HEK293 (cell line): ENCODE measurements around the gene NOVA2.

Source experiments
- CTCF ChIA-PET: fragments of 350-600 bp; formaldehyde crosslinking; extraction: SDS; loops from one replicate; lab custom pipeline; 2021; ENCODE audit warnings: antibody characterized with exemption; lab: Yijun Ruan, JAX
- POLR2A ChIA-PET: fragments of 300-600 bp; formaldehyde crosslinking; extraction: SDS; loops from one replicate; lab custom pipeline; 2020; ENCODE audit warnings: antibody characterized with exemption, inconsistent platforms; lab: Yijun Ruan, JAX
- H3K27ac ChIP-seq: fragments of 200-500 bp; sonication (Bioruptor generic); 2 replicates; pipeline ENCODE4 v1.5.1; 2014; ENCODE audit warnings: low read depth, low read length, control low read depth, inconsistent platforms; ENCODE audit errors: extremely low read depth
- H3K36me3 ChIP-seq, 2 experiments: fragments of 200-500 bp in 1 of 2; sonication (Bioruptor generic) in 1 of 2; 1 replicate in 1 of 2; 2 replicates in 1 of 2; pipeline ENCODE4 v1.5.1; 2014 to 2017; ENCODE audit warnings: inconsistent platforms in 2 of 2, low read length in 2 of 2; ENCODE audit not compliant: control insufficient read depth in 2 of 2, insufficient read depth in 1 of 2
- H3K4me1 ChIP-seq: fragments of 200-500 bp; sonication (Bioruptor generic); 2 replicates; pipeline ENCODE4 v1.5.1; 2014; ENCODE audit warnings: mild to moderate bottlenecking, low read length, inconsistent platforms; ENCODE audit not compliant: control insufficient read depth, insufficient read depth
- H3K4me3 ChIP-seq: 2 replicates; pipeline ENCODE4 v1.5.1; 2011; ENCODE audit warnings: low read depth, mild to moderate bottlenecking, control low read depth, low read length, moderate library complexity
- H3K9me3 ChIP-seq: fragments of 200-500 bp; sonication (Bioruptor generic); 2 replicates; pipeline ENCODE4 v1.5.1; 2014; ENCODE audit warnings: low read depth, low read length, inconsistent platforms; ENCODE audit not compliant: control insufficient read depth, insufficient read depth
- HIC1 ChIP-seq: fragments of 450-650 bp; formaldehyde crosslinking; IDR thresholded peaks from 2 replicates; pipeline ENCODE4 v1.5.1; 2016; ENCODE audit warnings: missing biosample characterization, missing genetic modification characterization
- PRDM2 ChIP-seq: fragments of 450-650 bp; formaldehyde crosslinking; IDR thresholded peaks from 2 replicates; pipeline ENCODE4 v1.5.1; 2016; ENCODE audit warnings: missing biosample characterization, missing genetic modification characterization, borderline replicate concordance
- PRDM6 ChIP-seq: fragments of 450-650 bp; formaldehyde crosslinking; IDR thresholded peaks from 2 replicates; pipeline ENCODE4 v1.5.1; 2017; ENCODE audit warnings: missing biosample characterization, missing genetic modification characterization
- ZBTB1 ChIP-seq: fragments of 450-650 bp; formaldehyde crosslinking; IDR thresholded peaks from 2 replicates; pipeline ENCODE4 v1.5.1; 2016; ENCODE audit warnings: missing biosample characterization, missing genetic modification characterization
- ZBTB49 ChIP-seq: fragments of 450-650 bp; formaldehyde crosslinking; IDR thresholded peaks from 2 replicates; pipeline ENCODE4 v1.5.1; 2016; ENCODE audit warnings: missing biosample characterization, missing genetic modification characterization, low read depth
- ZBTB8A ChIP-seq: fragments of 450-650 bp; formaldehyde crosslinking; IDR thresholded peaks from 2 replicates; pipeline ENCODE4 v1.5.1; 2016; ENCODE audit warnings: missing biosample characterization, missing genetic modification characterization
- ZNF214 ChIP-seq: fragments of 450-650 bp; formaldehyde crosslinking; IDR thresholded peaks from 2 replicates; pipeline ENCODE4 v1.5.1; 2017; ENCODE audit warnings: missing biosample characterization, mild to moderate bottlenecking, missing genetic modification characterization, borderline replicate concordance
- ZNF335 ChIP-seq: fragments of 450-650 bp; formaldehyde crosslinking; conservative IDR thresholded peaks from 2 replicates; pipeline ENCODE4 v1.5.1; 2016; ENCODE audit warnings: missing biosample characterization, missing genetic modification characterization
- ZNF354C ChIP-seq: fragments of 450-650 bp; formaldehyde crosslinking; IDR thresholded peaks from 2 replicates; pipeline ENCODE4 v1.5.1; 2016; ENCODE audit warnings: missing biosample characterization, missing genetic modification characterization, low read depth, borderline replicate concordance
- ZNF362 ChIP-seq: fragments of 450-650 bp; formaldehyde crosslinking; IDR thresholded peaks from 2 replicates; pipeline ENCODE4 v1.5.1; 2016; ENCODE audit warnings: missing biosample characterization, missing genetic modification characterization
- ZNF501 ChIP-seq: fragments of 450-650 bp; formaldehyde crosslinking; IDR thresholded peaks from 2 replicates; pipeline ENCODE4 v1.5.1; 2016; ENCODE audit warnings: missing biosample characterization, missing genetic modification characterization
- ZNF521 ChIP-seq: fragments of 450-650 bp; formaldehyde crosslinking; IDR thresholded peaks from 2 replicates; pipeline ENCODE4 v1.5.1; 2017; ENCODE audit warnings: missing biosample characterization, mild to moderate bottlenecking, missing genetic modification characterization
- ZNF529 ChIP-seq: fragments of 450-650 bp; formaldehyde crosslinking; IDR thresholded peaks from 2 replicates; pipeline ENCODE4 v1.5.1; 2017; ENCODE audit warnings: missing genetic modification characterization, missing biosample characterization; ENCODE audit not compliant: insufficient replicate concordance
- ZNF571 ChIP-seq: fragments of 450-650 bp; formaldehyde crosslinking; IDR thresholded peaks from 2 replicates; pipeline ENCODE4 v1.5.0; 2017; ENCODE audit warnings: missing biosample characterization, missing genetic modification characterization
- ZNF654 ChIP-seq: fragments of 450-650 bp; formaldehyde crosslinking; IDR thresholded peaks from 2 replicates; pipeline ENCODE4 v1.5.1; 2016; ENCODE audit warnings: low read depth, missing biosample characterization, missing genetic modification characterization
- ZNF692 ChIP-seq: fragments of 450-650 bp; formaldehyde crosslinking; IDR thresholded peaks from 2 replicates; pipeline ENCODE4 v1.5.1; 2016; ENCODE audit warnings: missing biosample characterization, missing genetic modification characterization
- ZNF704 ChIP-seq: fragments of 450-650 bp; formaldehyde crosslinking; IDR thresholded peaks from 2 replicates; pipeline ENCODE4 v1.5.1; 2016; ENCODE audit warnings: missing biosample characterization, missing genetic modification characterization
- ZNF768 ChIP-seq: fragments of 450-650 bp; formaldehyde crosslinking; IDR thresholded peaks from 2 replicates; pipeline ENCODE4 v1.5.1; 2018; ENCODE audit warnings: missing biosample characterization, mild to moderate bottlenecking, missing genetic modification characterization
- ZNF843 ChIP-seq: fragments of 450-650 bp; formaldehyde crosslinking; IDR thresholded peaks from 2 replicates; pipeline ENCODE4 v1.5.1; 2016; ENCODE audit warnings: missing biosample characterization, missing genetic modification characterization

NOVA2 gene

GRCh38 chr19:45994456-45994997 lies 20.9 kb upstream of the NOVA2 start (continued):
- TF ChIP-seq ZBTB49 (tag by site-specific recombination) = no peak
- TF ChIP-seq ZNF768 (tag by site-specific recombination) = peak; percentile 77; the same call in 1 of the 2 replicates
- TF ChIP-seq ZNF843 (tag by site-specific recombination) = no peak
- peak; percentile 45 for TF ChIP-seq ZNF335
- no peak for TF ChIP-seq ZBTB1

- POLR2A ChIA-PET = no interaction called here
- TF ChIP-seq PRDM2 (tag by site-specific recombination) (no peak), ZNF521 (tag by site-specific recombination) (no peak), ZNF214 (tag by site-specific recombination) (no peak), PRDM6 (no peak), ZNF704 (no peak), ZBTB8A (tag by site-specific recombination) (no peak), ZNF768 (tag by site-specific recombination) (no peak), HIC1 (tag by site-specific recombination) (no peak), ZNF571 (tag by site-specific recombination) (no peak), ZNF501 (tag by site-specific recombination) (no peak), ZNF354C (no peak), ZNF692 (no peak), ZNF529 (tag by site-specific recombination) (no peak), ZNF654 (tag by site-specific recombination) (no peak), ZNF362 (tag by site-specific recombination) (no peak)
Measured at GRCh38 chr19:45990113-45990728, 16.6 kb upstream of the NOVA2 start.

More at GRCh38 chr19:45990113-45990728, 16.6 kb upstream of the NOVA2 start:
- Histone ChIP-seq H3K4me3 (no peak overlapping the region), H3K4me1 (0 out of 2 replicates have a peak, but pooled peaks cover 3% of the 10 kb centered on the region), H3K27ac (no peak overlapping the region), H3K9me3 (no peaks in the 10 kb centered on the region), H3K36me3 (no peaks in the 10 kb centered on the region)
- CTCF ChIA-PET = no interaction called here
